Smooth muscle cell (in vitro differentiated cells): ENCODE data around the gene CENPO. TPM values are rescaled to one million over a fixed set of nuclear protein-coding genes. Genes with fewer than 3 reads are reported as not detected.

Experiments used
- DNase-seq: peaks from one replicate; lab custom pipeline; 2025; ENCODE audit not compliant: unreplicated experiment; lab: John Stamatoyannopoulos, UW
- H2AFZ ChIP-seq: fragments of 200-600 bp; sonication (generic); 2 replicates; pipeline ENCODE4 v1.6.0; 2016; ENCODE audit warnings: antibody characterized with exemption, low read depth, mild to moderate bottlenecking
- H3F3A ChIP-seq: fragments of 200-600 bp; sonication (generic); 2 replicates; pipeline ENCODE4 v1.6.0; 2017; ENCODE audit warnings: antibody characterized with exemption, low read depth
- H3K27ac ChIP-seq: fragments of 200-600 bp; sonication (generic); 2 replicates; pipeline ENCODE4 v1.5.1; 2016; ENCODE audit warnings: low read depth, mild to moderate bottlenecking
- H3K27me3 ChIP-seq: fragments of 200-600 bp; sonication (generic); 2 replicates; pipeline ENCODE4 v1.6.1; 2016; ENCODE audit warnings: low read depth, mild to moderate bottlenecking
- H3K36me3 ChIP-seq: fragments of 200-600 bp; sonication (generic); 2 replicates; pipeline ENCODE4 v1.5.1; 2016; ENCODE audit warnings: low read depth
- H3K4me1 ChIP-seq: fragments of 200-600 bp; sonication (generic); 2 replicates; pipeline ENCODE4 v1.5.1; 2016; ENCODE audit warnings: low read depth
- H3K4me2 ChIP-seq: fragments of 200-600 bp; sonication (generic); 2 replicates; pipeline ENCODE4 v1.6.0; 2016; ENCODE audit warnings: mild to moderate bottlenecking
- H3K4me3 ChIP-seq: fragments of 200-600 bp; sonication (generic); 2 replicates; pipeline ENCODE4 v1.5.1; 2016; ENCODE audit warnings: mild to moderate bottlenecking
- H3K79me2 ChIP-seq: fragments of 200-600 bp; sonication (generic); 2 replicates; pipeline ENCODE4 v1.6.0; 2016; ENCODE audit warnings: low read depth, mild to moderate bottlenecking
- H3K9ac ChIP-seq: fragments of 200-600 bp; sonication (generic); 2 replicates; pipeline ENCODE4 v1.6.0; 2016; ENCODE audit warnings: low read depth
- H3K9me3 ChIP-seq: fragments of 200-600 bp; sonication (generic); replicated peaks from 2 replicates; pipeline ENCODE4 v1.5.1; 2016; ENCODE audit warnings: low read depth
- H4K20me1 ChIP-seq: fragments of 200-600 bp; sonication (generic); 2 replicates; pipeline ENCODE4 v1.6.0; 2016; ENCODE audit warnings: low read depth
- WGBS: methylation state at CpG from one replicate; pipeline ENCODE4 v1.1.7; 2016; ENCODE audit warnings: low lambda C conversion rate; 5-methylcytosine and 5-hydroxymethylcytosine counted together
- polyA plus RNA-seq: library from polyadenylated mRNA; unstranded; fragments of >200 nt; fragmentation: Nextera tagmentation; extraction: Ambion mirVana; gene quantifications from 2 replicates; pipeline ENCODE4 v1.2.1, GENCODE V29; 2016
- total RNA-seq: library from RNA; depleted of rRNA; stranded (reverse); fragments of >200 nt; gene quantifications from 2 replicates; pipeline ENCODE4 v1.2.3, GENCODE V29; 2014
- TF ChIP-seq, protein P1 (sequence below): fragments of 200-600 bp; sonication (generic); IDR thresholded peaks from 2 replicates; pipeline ENCODE4 v1.5.1; 2017; ENCODE audit warnings: borderline replicate concordance, mild to moderate bottlenecking, antibody characterized with exemption; ENCODE audit not compliant: insufficient read depth, poor library complexity, severe bottlenecking

CENPO gene
- total and polyA plus RNA-seq, 2 experiments from 2014 or later, result 14.1 to 15.3 TPM

DNA sequence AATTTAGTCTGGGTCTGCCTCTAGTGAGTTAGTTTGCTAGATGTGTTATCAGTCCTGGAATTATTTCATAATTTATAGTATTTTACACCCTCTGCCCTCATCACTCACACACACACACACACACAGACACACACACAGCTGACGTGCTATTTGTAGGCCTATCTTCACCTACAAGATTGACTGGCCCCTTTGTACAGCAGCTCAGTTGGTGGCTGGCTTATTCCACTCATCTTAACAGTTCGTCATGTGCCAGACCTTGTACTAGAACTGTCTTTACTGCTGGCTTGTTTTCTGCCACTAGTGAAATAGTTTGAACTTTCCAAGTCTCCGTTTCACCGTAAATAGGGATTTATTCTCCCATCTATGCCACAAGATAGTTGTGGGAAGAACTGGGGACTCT, 21.3 kb downstream of the CENPO start:
- TF ChIP-seq, protein P1, sequence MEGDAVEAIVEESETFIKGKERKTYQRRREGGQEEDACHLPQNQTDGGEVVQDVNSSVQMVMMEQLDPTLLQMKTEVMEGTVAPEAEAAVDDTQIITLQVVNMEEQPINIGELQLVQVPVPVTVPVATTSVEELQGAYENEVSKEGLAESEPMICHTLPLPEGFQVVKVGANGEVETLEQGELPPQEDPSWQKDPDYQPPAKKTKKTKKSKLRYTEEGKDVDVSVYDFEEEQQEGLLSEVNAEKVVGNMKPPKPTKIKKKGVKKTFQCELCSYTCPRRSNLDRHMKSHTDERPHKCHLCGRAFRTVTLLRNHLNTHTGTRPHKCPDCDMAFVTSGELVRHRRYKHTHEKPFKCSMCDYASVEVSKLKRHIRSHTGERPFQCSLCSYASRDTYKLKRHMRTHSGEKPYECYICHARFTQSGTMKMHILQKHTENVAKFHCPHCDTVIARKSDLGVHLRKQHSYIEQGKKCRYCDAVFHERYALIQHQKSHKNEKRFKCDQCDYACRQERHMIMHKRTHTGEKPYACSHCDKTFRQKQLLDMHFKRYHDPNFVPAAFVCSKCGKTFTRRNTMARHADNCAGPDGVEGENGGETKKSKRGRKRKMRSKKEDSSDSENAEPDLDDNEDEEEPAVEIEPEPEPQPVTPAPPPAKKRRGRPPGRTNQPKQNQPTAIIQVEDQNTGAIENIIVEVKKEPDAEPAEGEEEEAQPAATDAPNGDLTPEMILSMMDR, result no peak
- no peak overlapping the region for H3K4me3 ChIP-seq
- WGBS, result 70% methylated on average over 4 of the region's 4 CpGs
- H3K4me2 ChIP-seq, result no peak overlapping the region
- no peak overlapping the region for H3K27ac ChIP-seq
- no peaks in the 10 kb centered on the region for H3K36me3 ChIP-seq
- no peaks in the 10 kb centered on the region for H4K20me1 ChIP-seq
- H3K9me3 ChIP-seq, result no peaks in the 10 kb centered on the region
- no peak for DNase-seq
- H3K27me3 ChIP-seq, result no peaks in the 10 kb centered on the region
- no peak overlapping the region for H2AFZ ChIP-seq
- H3K4me1 ChIP-seq, result no peaks in the 10 kb centered on the region
- H3F3A ChIP-seq, result peaks cover 9% of the 10 kb centered on the region
- H3K79me2 ChIP-seq, result peaks cover 31% of the 10 kb centered on the region
- no peak overlapping the region for H3K9ac ChIP-seq

DNA sequence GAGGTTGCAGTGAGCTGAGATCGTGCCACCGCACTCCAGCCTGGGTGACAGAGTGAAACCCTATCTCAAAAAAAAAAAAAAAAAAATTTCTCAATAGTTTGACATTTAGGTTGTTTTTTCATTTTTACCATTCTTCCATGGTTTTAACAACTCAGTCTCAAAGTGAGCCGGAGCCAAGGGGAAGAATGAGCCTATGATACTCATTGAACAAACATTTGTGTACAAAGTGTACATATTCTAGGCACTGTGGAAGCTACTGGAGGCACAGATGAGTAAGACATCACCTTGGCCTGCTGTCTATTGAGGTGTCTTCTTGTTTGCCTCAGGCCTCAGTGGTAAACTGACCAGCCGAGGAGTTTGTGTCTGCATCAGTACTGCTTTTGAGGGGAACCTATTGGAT, 21.9 kb downstream of the CENPO start:
- no peaks in the 10 kb centered on the region for H3K9me3 ChIP-seq
- no peak overlapping the region for H3K9ac ChIP-seq
- peaks cover 9% of the 10 kb centered on the region for H3F3A ChIP-seq
- H3K79me2 ChIP-seq, result peaks cover 25% of the 10 kb centered on the region
- H3K4me3 ChIP-seq, result no peak overlapping the region
- DNase-seq, result no peak
- WGBS, result 99% methylated on average over 4 of the region's 4 CpGs
- TF ChIP-seq, protein P1, result no peak
- no peak overlapping the region for H3K4me2 ChIP-seq
- no peaks in the 10 kb centered on the region for H4K20me1 ChIP-seq
- H3K36me3 ChIP-seq, result no peaks in the 10 kb centered on the region
- no peaks in the 10 kb centered on the region for H3K4me1 ChIP-seq
- H3K27ac ChIP-seq, result no peak overlapping the region
- no peak overlapping the region for H2AFZ ChIP-seq
- H3K27me3 ChIP-seq, result no peaks in the 10 kb centered on the region

DNA sequence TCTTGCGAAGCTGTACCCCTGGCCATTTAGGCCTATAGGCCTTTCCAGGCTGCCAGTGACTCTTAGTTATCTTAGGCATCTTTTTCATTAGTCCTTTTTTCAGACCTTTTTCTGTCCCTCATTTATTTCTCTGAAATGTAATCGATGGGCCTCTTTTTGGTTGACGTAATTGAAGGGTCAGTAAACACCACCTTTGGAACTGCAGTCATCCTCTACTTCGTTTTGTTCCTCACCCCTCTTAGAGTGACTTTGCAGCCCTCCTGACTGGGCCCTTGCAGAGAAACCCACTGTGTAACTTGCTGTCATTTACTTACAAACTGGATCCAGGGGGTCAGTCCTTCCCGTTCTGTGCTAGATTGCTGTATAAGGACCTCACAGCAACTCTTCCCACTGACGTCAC, 23.2 kb downstream of the CENPO start:
- Histone ChIP-seq H3K9ac (no peak overlapping the region), H3K9me3 (no peaks in the 10 kb centered on the region), H3K4me1 (no peaks in the 10 kb centered on the region), H3F3A (peaks cover 9% of the 10 kb centered on the region), H3K36me3 (no peaks in the 10 kb centered on the region), H3K27me3 (no peaks in the 10 kb centered on the region), H3K4me2 (peak overlapping the region; percentile 10), H3K27ac (peak overlapping the region; percentile 68), H3K79me2 (peaks cover 17% of the 10 kb centered on the region), H4K20me1 (no peaks in the 10 kb centered on the region), H3K4me3 (no peak overlapping the region), H2AFZ (no peak overlapping the region)
- TF ChIP-seq, protein P1, result no peak
- DNase-seq, result no peak
- 96% methylated on average over 6 of the region's 6 CpGs for WGBS

DNA sequence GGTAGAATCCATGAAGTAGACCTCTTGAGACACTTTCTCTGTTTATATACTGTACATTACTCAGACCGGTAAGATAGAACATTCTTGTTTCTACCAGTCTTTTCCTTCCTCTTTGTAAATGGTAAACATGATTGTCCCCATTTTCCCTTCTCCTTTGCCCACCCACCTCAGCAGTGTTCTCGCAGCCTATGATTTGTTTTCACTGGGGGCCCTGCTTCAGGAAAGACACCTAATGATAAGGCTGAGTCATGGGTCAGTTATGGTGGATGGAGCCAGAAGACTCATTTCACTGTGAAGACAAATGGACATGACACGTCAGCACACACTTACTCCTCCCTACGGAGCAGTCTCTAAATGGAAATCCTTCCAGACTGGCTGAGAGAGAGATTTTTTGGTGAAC, 23.7 kb downstream of the CENPO start:
- Histone ChIP-seq H4K20me1 (no peaks in the 10 kb centered on the region), H3K4me1 (peaks cover 4% of the 10 kb centered on the region), H3K4me3 (no peak overlapping the region), H3K27me3 (no peaks in the 10 kb centered on the region), H3K36me3 (no peaks in the 10 kb centered on the region), H3K9me3 (no peaks in the 10 kb centered on the region), H3K9ac (no peak overlapping the region), H3K4me2 (peak overlapping the region; percentile 10), H3F3A (peaks cover 9% of the 10 kb centered on the region), H3K27ac (peak overlapping the region; percentile 68), H2AFZ (no peak overlapping the region), H3K79me2 (peaks cover 12% of the 10 kb centered on the region)
- TF ChIP-seq, protein P1, result no peak
- DNase-seq, result no peak
- WGBS, result 30% methylated on average over 4 of the region's 4 CpGs
